A673 (cell line): ENCODE data around the gene NPIPA3.
"Not testable (repeated sequence)": the region's sequence is repeated elsewhere in the genome, so short reads cannot be mapped to it uniquely, and the experiment has no call there.

Experiments
- CTCF ChIP-seq: fragments of 300-800, 200-600 bp; sonication (generic); conservative IDR thresholded peaks from 2 replicates; pipeline ENCODE4 v1.5.1; 2017; ENCODE audit warnings: low read depth, mild to moderate bottlenecking, antibody characterized with exemption, low read length, moderate library complexity, mixed read lengths
- EZH2 ChIP-seq: fragments of 200-600 bp; sonication (generic); IDR thresholded peaks from 2 replicates; pipeline ENCODE4 v1.6.1; 2017; ENCODE audit warnings: borderline replicate concordance, low read depth, mild to moderate bottlenecking, mixed read lengths, antibody characterized with exemption, low read length; ENCODE audit not compliant: poor library complexity, severe bottlenecking

- TF ChIP-seq CTCF, EZH2: not testable (repeated sequence)
Observed at GRCh38 chr16:14740832-14741385, 37.7 kb downstream of the NPIPA3 start.
